Esophagus muscularis mucosa (tissue), 4 donors: ENCODE data around the gene ADCY5.

ENCODE experiments used
- CTCF ChIP-seq, 3 experiments: fragments of 200-600 bp in 2 of 3; fragments of 450-650 bp in 1 of 3; sonication (generic) in 2 of 3; IDR thresholded peaks; one replicate each; pipeline ENCODE4 v1.5.1; 2017 to 2019; ENCODE audit warnings: antibody characterized with exemption in 3 of 3, mild to moderate bottlenecking in 2 of 3, moderate library complexity in 1 of 3
- EP300 ChIP-seq: sonication (generic); formaldehyde crosslinking; IDR thresholded peaks from one replicate; pipeline ENCODE4 v1.6.1; 2017; ENCODE audit warnings: antibody characterized with exemption
- POLR2A ChIP-seq: fragments of 450-650 bp; IDR thresholded peaks from one replicate; pipeline ENCODE4 v1.6.1; 2017; ENCODE audit warnings: antibody characterized with exemption, moderate library complexity, mild to moderate bottlenecking, low read depth

- TF ChIP-seq CTCF (IDR thresholded peaks at IDR 0.05) = peak; percentile 47 to 56 (median 47)
- TF ChIP-seq POLR2A = no peak
- TF ChIP-seq EP300 = no peak
These were observed 190.0 kb downstream of the ADCY5 start for GRCh38 chr3:123258811-123259420.
